HepG2 (cell line): ENCODE data around the gene ATP2A2. TPM values are rescaled to one million over a fixed set of nuclear protein-coding genes. Genes with fewer than 3 reads are reported as not detected.

Source experiments
- ATAC-seq: fragments of 200-7000 bp; cut with Tn5 transposase; 3 replicates; pipeline ENCODE4 v1.9.1; 2020; ENCODE audit warnings: mild to moderate bottlenecking, moderate library complexity
- BruUV-seq: library from RNA; stranded (reverse); fragments of 400-500 nt; replicated peaks from 2 replicates; lab custom pipeline; 2021; lab: Mats Ljungman, UMichigan
- CTCF ChIA-PET: fragments of 300-600 bp; formaldehyde crosslinking; extraction: SDS; loops from one replicate; lab custom pipeline; 2021; ENCODE audit warnings: low total read pairs, inconsistent platforms, low intra/inter-chr PET ratio; lab: Yijun Ruan, JAX
- POLR2A ChIA-PET: fragments of 350-600 bp; sonication (Branson Sonifier 250); formaldehyde crosslinking; loops from one replicate; lab custom pipeline; 2020; ENCODE audit warnings: antibody characterized with exemption, inconsistent platforms; lab: Yijun Ruan, JAX
- DNase-seq: peaks from one replicate; pipeline ENCODE4 v3.0.0-alpha.2; 2015; ENCODE audit warnings: low spot score
- FAIRE-seq: peaks from 3 replicates; lab custom pipeline; 2011; peaks lifted over from hg19 to GRCh38; lab: Jason Lieb, UNC
- H2AFZ ChIP-seq: one replicate; pipeline ENCODE4 v1.6.1; 2011; ENCODE audit warnings: low read length, inconsistent platforms
- H3K27ac ChIP-seq: fragments of 300-600 bp; 3 replicates; pipeline ENCODE4 v1.8.0; 2011; ENCODE audit warnings: mixed run types, mild to moderate bottlenecking, mixed read lengths, low read length, inconsistent platforms; ENCODE audit not compliant: insufficient read depth; ENCODE audit errors: extremely low read length
- H3K27me3 ChIP-seq, 2 experiments: fragments of 200-600 bp in 1 of 2; 2 replicates in 1 of 2; 3 replicates in 1 of 2; pipeline versions ENCODE4 v1.6.0 to v1.8.0; 2011; ENCODE audit warnings: low read length in 2 of 2, mild to moderate bottlenecking in 2 of 2, moderate library complexity in 2 of 2, inconsistent platforms in 1 of 2; ENCODE audit not compliant: insufficient read depth in 2 of 2, control insufficient read depth in 1 of 2
- H3K36me3 ChIP-seq, 2 experiments: fragments of 200-600 bp in 1 of 2; replicated peaks in 1 of 2; 2 replicates in 1 of 2; 3 replicates in 1 of 2; pipeline versions ENCODE4 v1.5.1 to v1.8.0; 2011; ENCODE audit warnings: low read length in 2 of 2, inconsistent platforms in 1 of 2; ENCODE audit not compliant: insufficient read depth in 2 of 2, control insufficient read depth in 1 of 2
- H3K4me1 ChIP-seq: 2 replicates; pipeline ENCODE4 v1.5.1; 2012; ENCODE audit warnings: low read length, inconsistent platforms; ENCODE audit not compliant: insufficient read depth
- H3K4me2 ChIP-seq: 2 replicates; pipeline ENCODE4 v1.6.0; 2011; ENCODE audit warnings: low read depth, low read length, inconsistent platforms
- H3K4me3 ChIP-seq, 3 experiments: fragments of 200-600 bp in 1 of 3; sonication (generic), shearing (Covaris generic) in 1 of 3; replicated peaks in 1 of 3; 2 replicates each; pipeline ENCODE4 v1.5.1; 2011 to 2016; ENCODE audit warnings: low read length in 3 of 3, inconsistent platforms in 2 of 3, low read depth in 2 of 3, mild to moderate bottlenecking in 2 of 3, control low read depth in 1 of 3, mixed read lengths in 1 of 3; ENCODE audit not compliant: insufficient read depth in 1 of 3
- H3K79me2 ChIP-seq: one replicate; pipeline ENCODE4 v1.6.1; 2011; ENCODE audit warnings: low read length, inconsistent platforms; ENCODE audit not compliant: insufficient read depth
- H3K9ac ChIP-seq: 2 replicates; pipeline ENCODE4 v1.6.0; 2011; ENCODE audit warnings: mild to moderate bottlenecking, low read depth, low read length, inconsistent platforms; ENCODE audit not compliant: insufficient read depth
- H3K9me3 ChIP-seq: 2 replicates; pipeline ENCODE4 v1.5.1; 2012; ENCODE audit warnings: mild to moderate bottlenecking, low read length
- H4K20me1 ChIP-seq: 2 replicates; pipeline ENCODE4 v1.6.0; 2011; ENCODE audit warnings: inconsistent platforms, mild to moderate bottlenecking, low read length, moderate library complexity; ENCODE audit not compliant: insufficient read depth
- ASH2L ChIP-seq: fragments of 300-600, 200-600 bp; sonication (generic); IDR thresholded peaks from 2 replicates; pipeline ENCODE4 v1.7.0; 2017; ENCODE audit warnings: low read depth, mild to moderate bottlenecking, moderate library complexity, mixed read lengths, low read length; ENCODE audit not compliant: insufficient read length
- BRF2 ChIP-seq: sonication (generic); formaldehyde crosslinking; IDR thresholded peaks from 2 replicates; pipeline ENCODE4 v1.8.1; 2022; ENCODE audit warnings: mild to moderate bottlenecking, missing genetic modification reagents
- FOXK2 ChIP-seq: fragments of 450-650 bp; IDR thresholded peaks from 2 replicates; pipeline ENCODE4 v1.6.1; 2016
- HNF1A ChIP-seq, 2 experiments: sonication (generic) in 1 of 2; formaldehyde crosslinking in 1 of 2; IDR thresholded peaks; 2 replicates each; pipeline versions ENCODE4 v1.4.0 to v1.6.1; 2016 to 2020; ENCODE audit warnings: borderline replicate concordance in 1 of 2, low read depth in 1 of 2, mild to moderate bottlenecking in 1 of 2, missing genetic modification reagents in 1 of 2
- MBNL3 ChIP-seq: fragments of 250-450 bp; sonication (Bioruptor Pico); conservative IDR thresholded peaks from 2 replicates; pipeline ENCODE4 v1.8.0; 2022; ENCODE audit warnings: mild to moderate bottlenecking, inconsistent platforms
- PATZ1 ChIP-seq: sonication (generic); formaldehyde crosslinking; IDR thresholded peaks from 2 replicates; pipeline ENCODE4 v1.4.0; 2020; ENCODE audit warnings: missing genetic modification reagents
- PTBP1 ChIP-seq: fragments of 200-400 bp; formaldehyde crosslinking; IDR thresholded peaks from 2 replicates; pipeline ENCODE4 v1.6.1; 2018; ENCODE audit warnings: low read length, low read depth; ENCODE audit not compliant: poor library complexity, severe bottlenecking
- TOE1 ChIP-seq: sonication (generic); formaldehyde crosslinking; IDR thresholded peaks from 2 replicates; pipeline ENCODE4 v1.4.0; 2020; ENCODE audit warnings: mild to moderate bottlenecking, missing genetic modification reagents
- ZBTB38 ChIP-seq: sonication (generic); formaldehyde crosslinking; IDR thresholded peaks from 2 replicates; pipeline ENCODE4 v1.5.1; 2020; ENCODE audit warnings: mild to moderate bottlenecking, missing genetic modification reagents
- ZNF770 ChIP-seq: sonication (generic); formaldehyde crosslinking; IDR thresholded peaks from 2 replicates; pipeline ENCODE4 v1.5.0; 2020; ENCODE audit warnings: mild to moderate bottlenecking, missing genetic modification reagents
- ZNF883 ChIP-seq: sonication (generic); formaldehyde crosslinking; IDR thresholded peaks from 2 replicates; pipeline ENCODE4 v1.5.1; 2020; ENCODE audit warnings: mild to moderate bottlenecking, missing genetic modification reagents; ENCODE audit errors: not compliant biosample characterization
- ZSCAN9 ChIP-seq: IDR thresholded peaks from 2 replicates; pipeline ENCODE4 v1.6.1; 2016; ENCODE audit warnings: borderline replicate concordance
- WGBS: methylation state at CpG from one replicate; pipeline ENCODE4 v1.1.6; 2017; ENCODE audit warnings: low lambda C conversion rate; 5-methylcytosine and 5-hydroxymethylcytosine counted together
- in situ Hi-C: cut with HindIII; loops from 2 replicates; pipeline ENCODE4 v1.10.0; 2017; ENCODE audit warnings: low pct_unique_long_range_greater_than_20kb; ENCODE audit not compliant: extremely low pct_ligation_motif_present
- intact Hi-C: fragments of 100-400 bp; cut with micrococcal nuclease; formaldehyde crosslinking; loops from one replicate; pipeline ENCODE4 v1.10.0; 2022; ENCODE audit not compliant: unreplicated experiment
- polyA plus RNA-seq, 8 experiments: library from polyadenylated mRNA; depleted of rRNA in 3 of 8; stranded (reverse) in 7 of 8; unstranded in 1 of 8; fragments of >200 nt; fragmentation: Illumina TruSeq in 4 of 8; extraction: Trizol in 4 of 8; gene quantifications; 2 replicates each; pipeline versions ENCODE4 v1.2.1 to v1.2.3, GENCODE V29; 2011 to 2016; ENCODE audit warnings: low read depth in 4 of 8, missing spikeins in 1 of 8, mixed read lengths in 1 of 8; ENCODE audit not compliant: insufficient read depth in 1 of 8
- total RNA-seq, 5 experiments: library from RNA; depleted of rRNA; stranded (reverse); fragments of >200 nt; fragmentation: Illumina TruSeq; extraction: Trizol; gene quantifications; 2 replicates each; pipeline ENCODE4 v1.2.3, GENCODE V29; 2016; ENCODE audit warnings: low read depth in 1 of 5

The ATP2A2 gene
- total and polyA plus RNA-seq, 2 of the 13 experiments (the other 11 are each of a cell fraction or from before 2014, with no cell fraction given) = 35.4 to 85.5 TPM

- no peak for TF ChIP-seq TOE1 (CRISPR knock-in tag)
- TF ChIP-seq ZBTB38 = no peak
- no peak for TF ChIP-seq ZSCAN9
- no peak for TF ChIP-seq MBNL3 (CRISPR knock-in tag)
- no peak for TF ChIP-seq FOXK2
- TF ChIP-seq HNF1A (IDR thresholded peaks at IDR 0.05; ENCODE audit: low read depth) = no peak
- no peak for TF ChIP-seq HNF1A (CRISPR knock-in tag; IDR thresholded peaks at IDR 0.05; ENCODE audit: borderline replicate concordance)
These were observed 57.7 kb downstream of the ATP2A2 start (continued) for GRCh38 chr12:110338754-110339153.

- intact Hi-C loops (no loop called here), in situ Hi-C loops (no loop called here)
- Histone ChIP-seq H3K9me3 (no peaks in the 10 kb centered on the region), H3K4me2 (no peak overlapping the region), H3K4me1 (peaks cover 45% of the 10 kb centered on the region), H3K36me3 (peaks cover 40 to 95% of the 10 kb centered on the region in 2 experiments), H3K79me2 (no peaks in the 10 kb centered on the region), H3K4me3 (no peak overlapping the region), H3K9ac (no peak overlapping the region), H4K20me1 (no peaks in the 10 kb centered on the region), H3K27me3 (no peaks in the 10 kb centered on the region), H2AFZ (no peak overlapping the region), H3K27ac (no peak overlapping the region)
- no TSS peak for BruUV-seq
- CTCF ChIA-PET = no interaction called here
- DNase-seq = no peak
- WGBS = 91% methylated on average over 5 of the region's 8 CpGs
- POLR2A ChIA-PET = interaction anchor here (1.4 to 1.8 kb wide), 2 partner anchors 8 to 92 kb away, joined by 3 read pairs; no protein-coding TSS in a partner anchor
- FAIRE-seq = no peak
- no peak for ATAC-seq
- no peak for TF ChIP-seq PATZ1 (CRISPR knock-in tag)
- TF ChIP-seq ZNF770 (CRISPR knock-in tag) = no peak
- no peak for TF ChIP-seq PTBP1
- no peak for TF ChIP-seq BRF2 (CRISPR knock-in tag)
- TF ChIP-seq ASH2L = no peak
- no peak for TF ChIP-seq ZNF883
These were observed 58.3 kb downstream of the ATP2A2 start for GRCh38 chr12:110339184-110339952.
